Renal pelvis (tissue), 4 donors: ENCODE results near the gene ADSS2. TPM values are rescaled to one million over a fixed set of nuclear protein-coding genes. Genes with fewer than 3 reads are reported as not detected.
"Not testable (repeated sequence)": the region's sequence is repeated elsewhere in the genome, so short reads cannot be mapped to it uniquely, and the experiment has no call there.

ENCODE experiments used
- DNase-seq: peaks from one replicate; pipeline ENCODE4 v3.0.0-alpha.2; 2013
- polyA plus RNA-seq, 3 donors: library from polyadenylated mRNA; unstranded; fragments of 120-200 nt; gene quantifications; one replicate each; pipeline ENCODE4 v1.2.1, GENCODE V29; 2013; ENCODE audit not compliant: insufficient read length in 3 of 3

Gene ADSS2
- polyA plus RNA-seq, 3 donors, result 51.1 to 57.5 (median 54.0) TPM

- no peak for DNase-seq
Measured at GRCh38 chr1:244406337-244406736, 45.4 kb downstream of the ADSS2 start.

GRCh38 chr1:244405856-244406255, 45.9 kb downstream of the ADSS2 start:
- no peak for DNase-seq

- DNase-seq, result no peak
Measured at GRCh38 chr1:244403431-244403830, 48.3 kb downstream of the ADSS2 start.

GRCh38 chr1:244400974-244401373, 50.7 kb downstream of the ADSS2 start:
- no peak for DNase-seq

GRCh38 chr1:244397131-244397530, 54.6 kb downstream of the ADSS2 start:
- no peak for DNase-seq

- no peak for DNase-seq
Measured at GRCh38 chr1:244395965-244396364, 55.7 kb downstream of the ADSS2 start.

- no peak for DNase-seq
Measured at GRCh38 chr1:244394826-244395765, 56.6 kb downstream of the ADSS2 start.

GRCh38 chr1:244394346-244394745, 57.4 kb downstream of the ADSS2 start:
- DNase-seq, result no peak

GRCh38 chr1:244393604-244394176, 58.0 kb downstream of the ADSS2 start:
- no peak for DNase-seq

GRCh38 chr1:244391761-244392160, 59.9 kb downstream of the ADSS2 start:
- DNase-seq, result peak; percentile 11

- DNase-seq, result no peak
Measured at GRCh38 chr1:244388961-244389360, 62.7 kb downstream of the ADSS2 start.

- no peak for DNase-seq
Measured at GRCh38 chr1:244387415-244387814, 64.3 kb downstream of the ADSS2 start.

GRCh38 chr1:244386595-244386994, 65.1 kb downstream of the ADSS2 start:
- DNase-seq, result no peak

GRCh38 chr1:244384066-244384465, 67.6 kb downstream of the ADSS2 start:
- DNase-seq, result no peak

- no peak for DNase-seq
Measured at GRCh38 chr1:244383278-244383884, 68.3 kb downstream of the ADSS2 start.

- no peak for DNase-seq
Measured at GRCh38 chr1:244381878-244382565, 69.7 kb downstream of the ADSS2 start.

GRCh38 chr1:244376126-244376525, 75.6 kb downstream of the ADSS2 start:
- no peak for DNase-seq

GRCh38 chr1:244375051-244375450, 76.7 kb downstream of the ADSS2 start:
- no peak for DNase-seq

- DNase-seq, result not testable (repeated sequence)
Measured at GRCh38 chr1:244374484-244374883, 77.2 kb downstream of the ADSS2 start.

- no peak for DNase-seq
Measured at GRCh38 chr1:244371242-244372141, 80.2 kb downstream of the ADSS2 start.

GRCh38 chr1:244370060-244370637, 81.6 kb downstream of the ADSS2 start:
- no peak for DNase-seq
